ENCODE measurements around the gene VEGFB. TPM values are rescaled to one million over a fixed set of nuclear protein-coding genes. Genes with fewer than 3 reads are reported as not detected.

Gene VEGFB, protein sequence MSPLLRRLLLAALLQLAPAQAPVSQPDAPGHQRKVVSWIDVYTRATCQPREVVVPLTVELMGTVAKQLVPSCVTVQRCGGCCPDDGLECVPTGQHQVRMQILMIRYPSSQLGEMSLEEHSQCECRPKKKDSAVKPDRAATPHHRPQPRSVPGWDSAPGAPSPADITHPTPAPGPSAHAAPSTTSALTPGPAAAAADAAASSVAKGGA
- 17.5 TPM for total RNA-seq

DNA sequence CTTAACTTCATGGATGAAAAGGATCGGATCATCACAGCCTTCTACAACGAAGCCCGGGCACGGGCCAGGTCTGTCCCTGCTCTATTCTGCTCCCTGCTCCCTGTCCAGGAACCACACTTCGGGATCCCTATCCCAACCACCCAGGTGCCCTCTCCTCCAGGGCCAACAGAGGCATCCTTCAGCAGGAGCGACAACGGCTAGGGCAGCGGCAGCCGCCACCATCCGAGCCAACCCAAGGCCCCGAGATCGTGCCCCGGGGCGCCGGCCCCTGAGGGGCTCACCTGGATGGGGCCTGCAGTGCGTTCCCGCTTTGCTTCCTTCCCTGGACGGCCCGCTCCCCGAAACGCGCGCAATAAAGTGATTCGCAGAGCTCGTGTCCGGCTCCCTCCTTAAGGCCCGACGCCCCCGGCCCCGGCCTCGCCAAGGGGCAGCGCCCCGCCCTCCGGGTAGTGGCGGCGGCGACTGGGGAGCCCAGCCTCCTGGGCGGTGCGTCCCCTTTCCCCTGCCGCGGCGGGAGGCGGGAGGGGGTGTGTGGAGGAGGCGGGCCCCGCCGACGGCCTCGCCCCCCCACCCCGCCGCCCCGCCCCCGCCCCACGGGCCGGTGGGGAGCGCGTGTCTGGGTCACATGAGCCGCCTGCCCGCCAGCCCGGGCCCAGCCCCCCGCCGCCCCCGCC lies at the start of gene VEGFB:
Gene VEGFB, plus strand, starts transcription at position 672 of the 674 bp plus-strand sequence. CDS start 250 bp downstream, outside the sequence.

DNA sequence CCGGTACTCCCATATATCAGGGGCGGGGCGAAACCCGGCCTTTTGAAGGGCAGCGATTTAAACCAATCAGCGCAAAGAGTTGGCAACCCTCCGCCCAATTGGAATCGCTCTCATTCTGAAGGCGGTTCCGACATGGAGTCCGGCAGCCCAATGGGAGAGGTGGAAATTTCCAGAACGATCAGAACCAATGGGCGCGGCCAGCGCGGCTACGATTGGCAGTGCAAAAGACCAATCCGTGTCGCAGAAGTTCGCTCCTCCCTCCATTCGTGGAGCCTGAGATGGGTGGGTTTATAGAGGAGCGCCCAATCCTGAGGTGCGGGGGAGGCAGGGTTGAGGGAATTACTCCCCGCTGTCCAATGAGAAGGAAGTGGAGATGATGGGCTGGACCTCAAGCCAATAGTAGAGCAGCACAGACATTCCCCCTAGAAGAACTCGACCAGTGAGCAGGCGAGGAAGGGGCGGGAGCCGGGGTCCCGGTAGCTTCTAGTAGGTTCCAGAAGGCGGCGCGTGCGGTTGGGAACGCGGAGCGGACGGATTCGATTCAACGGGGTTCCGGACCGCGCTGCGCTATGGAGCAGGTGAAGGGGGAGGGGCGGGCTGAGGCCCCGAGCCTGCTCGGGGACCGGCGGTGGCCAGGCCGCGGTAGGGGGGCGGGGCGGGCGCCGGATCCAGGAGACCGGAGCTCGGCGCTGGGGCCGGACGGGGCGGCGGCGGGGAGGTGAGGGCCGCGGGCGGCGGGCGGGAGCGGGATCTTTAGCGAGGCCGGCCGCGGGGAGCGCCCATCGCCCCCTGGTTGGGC lies 48.5 kb upstream of the VEGFB start, which contains the start of gene STIP1:
Gene STIP1, plus strand, starts transcription at position 479 of the 799 bp plus-strand sequence. Its CDS starts 91 bp downstream, at position 570.

DNA sequence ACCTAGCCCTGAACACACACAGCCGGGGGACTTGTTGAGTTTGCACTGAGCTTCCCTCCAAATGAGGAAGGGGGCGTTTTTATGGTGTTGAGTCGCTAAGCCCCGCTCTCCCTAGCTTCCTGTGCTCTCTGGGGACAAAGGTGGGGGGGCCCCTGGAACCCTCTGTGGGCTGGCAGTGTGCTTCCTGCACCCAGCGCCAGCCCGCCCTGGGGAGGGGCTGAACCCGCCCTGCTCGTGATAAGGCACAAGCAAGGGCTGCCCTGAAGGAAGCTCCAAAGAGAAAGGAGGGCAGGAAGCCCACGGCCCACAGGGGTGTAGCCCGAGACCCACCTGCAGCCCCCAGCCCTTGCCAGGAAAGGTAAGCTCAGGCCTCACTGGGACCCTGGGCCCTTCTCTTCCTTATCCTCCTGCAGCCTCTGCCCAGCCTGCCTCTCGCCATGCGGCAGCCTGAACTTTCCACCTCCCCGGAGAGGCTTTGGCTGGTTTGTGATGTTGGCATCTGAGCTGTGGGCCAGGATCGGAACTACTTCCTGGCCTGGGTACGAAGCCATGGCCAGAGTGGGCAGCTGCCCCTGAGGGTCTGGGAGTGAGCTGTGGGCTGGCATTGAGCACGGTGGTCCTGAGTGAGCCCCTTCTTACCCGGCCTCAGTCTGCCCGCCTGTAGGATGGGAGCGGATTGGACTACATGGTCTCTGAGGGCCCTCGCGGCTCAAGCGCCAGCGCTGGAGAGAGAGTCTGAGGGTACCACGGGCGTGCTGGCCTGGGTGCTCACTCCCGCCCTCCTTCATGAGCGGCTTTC lies 27.7 kb upstream of the VEGFB start, which contains the start of gene FERMT3:
Gene FERMT3, plus strand, starts transcription at position 265 of the 799 bp plus-strand sequence. CDS start 644 bp downstream, outside the sequence.

DNA sequence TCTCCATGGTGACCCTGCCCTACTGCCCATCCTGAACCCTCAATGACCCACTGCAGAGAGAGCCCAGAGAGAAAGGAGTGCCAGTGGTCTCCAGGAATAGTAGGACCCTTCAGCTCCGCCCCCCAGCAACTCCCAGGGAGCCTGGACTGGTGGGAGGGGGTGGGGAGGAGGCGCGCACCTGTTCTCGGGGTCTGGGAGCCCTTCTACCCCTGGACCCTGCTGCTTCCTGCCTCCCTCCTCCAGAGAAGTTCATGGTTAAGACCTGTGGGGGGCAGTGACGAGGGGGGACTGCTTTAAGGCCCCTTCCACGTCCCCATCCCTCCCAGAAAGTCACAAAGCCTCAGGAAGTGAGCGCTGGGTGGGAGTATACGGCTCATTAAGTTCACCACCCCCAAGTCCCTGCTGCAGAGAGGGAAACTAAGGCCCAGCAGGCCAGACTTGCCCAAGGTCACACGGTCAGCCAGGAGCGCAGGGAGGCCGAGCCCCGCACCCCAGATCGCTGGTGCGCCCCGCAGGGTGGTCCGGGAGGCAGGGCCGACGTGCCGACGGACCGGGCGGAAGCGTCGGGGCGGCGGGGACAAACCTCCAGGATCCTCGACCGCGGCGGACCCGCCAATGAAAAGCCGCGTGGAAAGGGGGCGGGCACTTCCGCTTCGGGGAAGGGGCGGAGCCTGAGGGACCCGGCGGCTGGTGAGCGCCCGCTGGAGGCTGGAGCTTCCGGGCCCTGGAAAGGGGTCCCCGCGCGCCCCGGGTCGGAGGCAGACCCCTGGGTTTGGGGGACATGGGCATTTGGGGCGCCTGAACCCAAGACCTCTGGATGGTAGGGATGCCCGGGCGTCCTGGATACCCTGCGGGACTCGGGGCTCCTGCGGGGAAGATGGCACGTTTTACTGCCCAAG lies 8.5 kb upstream of the VEGFB start, which contains the start of the genes NUDT22 and TRPT1:
Gene NUDT22, plus strand, starts transcription at position 667 of the 899 bp plus-strand sequence. CDS start 379 bp downstream, outside the sequence.
Gene TRPT1, minus strand, starts transcription at position 579 of the 899 bp plus-strand sequence. Its CDS starts 326 bp downstream, at position 253.

DNA sequence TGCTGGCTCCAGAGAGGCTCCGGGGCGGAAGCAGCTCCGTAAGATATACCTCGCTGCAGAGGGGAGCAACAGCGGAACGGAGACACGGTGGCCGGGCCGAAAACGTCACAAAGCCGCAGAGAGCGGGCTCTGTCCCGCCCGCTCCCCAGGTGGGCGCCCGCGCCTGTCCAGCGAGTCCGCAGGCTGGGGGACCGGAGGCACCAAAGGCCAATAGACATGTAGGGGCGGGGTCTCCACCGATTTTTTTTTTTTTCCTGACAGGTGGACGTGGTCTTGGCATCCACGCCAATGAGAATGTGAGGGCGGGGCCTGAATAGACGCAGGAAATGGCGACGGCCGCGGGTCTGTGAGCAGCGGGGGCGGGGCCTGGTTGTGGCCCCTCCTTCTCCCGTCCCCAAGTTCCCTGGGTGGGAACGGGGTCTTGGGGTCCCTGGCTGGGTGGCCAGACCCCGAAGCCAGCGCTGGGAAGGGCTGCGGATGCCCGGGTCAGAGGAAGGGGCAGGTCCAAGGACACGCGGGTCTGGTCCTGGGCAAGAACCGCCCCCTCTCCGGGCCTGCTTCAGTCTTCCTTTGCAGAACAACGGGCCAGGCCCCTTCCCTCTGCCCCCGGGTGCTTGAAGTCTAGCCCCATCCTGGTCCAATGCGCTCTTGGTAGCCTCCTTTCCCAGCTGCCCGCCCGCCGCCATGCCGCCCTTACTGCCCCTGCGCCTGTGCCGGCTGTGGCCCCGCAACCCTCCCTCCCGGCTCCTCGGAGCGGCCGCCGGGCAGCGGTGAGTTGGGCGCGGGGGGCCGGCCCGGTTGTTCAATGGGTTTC lies 4.0 kb upstream of the VEGFB start, which contains the start of gene DNAJC4:
Gene DNAJC4, plus strand, starts transcription at position 378 of the 814 bp plus-strand sequence. Its CDS starts 307 bp downstream, at position 685.

DNA sequence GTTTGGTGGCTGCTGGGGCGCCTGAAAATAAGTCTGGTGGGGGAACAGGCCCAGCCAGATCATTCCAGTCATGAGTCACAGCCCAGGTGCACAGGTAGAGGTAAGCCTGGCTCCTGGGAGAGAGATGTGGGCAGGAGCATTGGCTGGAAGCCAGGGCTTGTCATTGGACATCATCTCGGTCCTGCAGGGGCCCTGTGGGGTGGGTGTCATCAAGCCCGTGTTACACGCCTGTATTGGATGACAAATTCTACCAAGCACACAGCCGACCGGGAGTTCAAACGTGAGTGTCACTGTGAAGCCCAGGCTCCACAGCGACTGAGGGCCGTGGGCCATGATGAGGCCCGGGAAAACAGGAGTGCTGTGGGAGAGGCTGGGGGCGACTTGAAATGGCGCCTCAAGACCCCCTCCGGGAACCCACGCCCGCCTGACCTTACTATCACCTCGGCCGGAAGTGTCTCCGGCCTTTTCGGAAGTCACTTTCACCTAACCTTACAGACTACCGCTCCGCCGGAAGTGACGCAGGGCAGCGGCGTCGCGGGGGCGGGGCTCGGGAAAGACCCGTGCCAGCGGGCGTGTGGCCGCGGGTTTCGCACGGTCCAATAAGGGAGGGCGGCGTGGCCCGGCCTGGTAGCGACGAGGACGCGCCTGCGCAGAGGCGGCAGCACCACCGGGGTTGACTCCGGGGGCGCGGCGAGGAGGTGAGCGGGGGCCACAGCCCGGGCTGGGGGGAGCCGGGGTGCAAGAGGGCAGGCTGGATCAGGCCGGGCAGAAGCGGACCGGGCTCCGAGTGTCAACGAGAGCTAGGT lies 6.3 kb downstream of the VEGFB start, which contains the start of gene FKBP2:
Gene FKBP2, plus strand, starts transcription at position 661 of the 806 bp plus-strand sequence. CDS start 1,293 bp downstream, outside the sequence.

DNA sequence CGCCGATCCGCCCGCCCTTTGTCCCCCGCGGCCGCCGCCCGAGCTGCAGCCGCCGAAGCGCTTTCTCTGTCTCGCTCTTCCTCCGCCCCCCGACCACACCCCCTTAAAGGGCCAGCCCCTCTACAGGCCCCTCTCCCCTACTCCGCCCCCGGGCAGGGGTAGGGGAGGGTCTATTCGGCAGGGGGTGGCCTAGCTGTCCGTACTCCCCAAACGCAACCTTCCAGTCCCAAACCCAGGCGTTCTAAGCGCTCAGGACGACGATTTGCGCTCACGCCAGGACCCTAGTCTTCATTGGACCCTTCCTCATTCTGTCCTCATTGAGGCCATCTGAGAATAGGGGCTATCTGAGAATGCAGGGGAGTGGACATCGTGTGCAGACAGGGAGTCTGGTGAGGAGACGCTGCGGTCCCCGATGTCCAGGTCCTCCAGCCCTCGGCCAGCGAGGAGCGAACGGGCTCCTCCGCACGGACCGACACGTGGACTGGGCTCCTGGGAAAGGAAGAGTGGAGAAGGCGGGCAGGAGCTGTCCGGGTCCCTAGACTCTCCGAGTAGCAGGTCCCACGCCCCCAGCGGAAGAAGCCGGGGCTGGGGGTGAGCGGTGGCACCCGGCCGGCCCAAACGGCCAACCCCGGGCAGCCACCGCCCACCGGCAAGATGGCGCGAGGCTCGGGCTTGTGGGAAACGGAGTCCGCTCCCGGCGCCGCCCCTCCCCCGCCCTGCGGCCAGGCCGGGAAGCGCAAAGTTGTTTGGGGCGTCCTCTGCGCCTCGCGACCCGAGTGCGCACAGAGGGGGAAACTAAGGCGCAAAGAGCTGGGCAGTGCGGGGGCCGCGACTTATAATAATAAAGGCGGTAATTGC lies 12.7 kb downstream of the VEGFB start, which contains the start of gene PPP1R14B:
Gene PPP1R14B, minus strand, starts transcription at position 73 of the 858 bp plus-strand sequence. CDS start 270 bp downstream, outside the sequence.

DNA sequence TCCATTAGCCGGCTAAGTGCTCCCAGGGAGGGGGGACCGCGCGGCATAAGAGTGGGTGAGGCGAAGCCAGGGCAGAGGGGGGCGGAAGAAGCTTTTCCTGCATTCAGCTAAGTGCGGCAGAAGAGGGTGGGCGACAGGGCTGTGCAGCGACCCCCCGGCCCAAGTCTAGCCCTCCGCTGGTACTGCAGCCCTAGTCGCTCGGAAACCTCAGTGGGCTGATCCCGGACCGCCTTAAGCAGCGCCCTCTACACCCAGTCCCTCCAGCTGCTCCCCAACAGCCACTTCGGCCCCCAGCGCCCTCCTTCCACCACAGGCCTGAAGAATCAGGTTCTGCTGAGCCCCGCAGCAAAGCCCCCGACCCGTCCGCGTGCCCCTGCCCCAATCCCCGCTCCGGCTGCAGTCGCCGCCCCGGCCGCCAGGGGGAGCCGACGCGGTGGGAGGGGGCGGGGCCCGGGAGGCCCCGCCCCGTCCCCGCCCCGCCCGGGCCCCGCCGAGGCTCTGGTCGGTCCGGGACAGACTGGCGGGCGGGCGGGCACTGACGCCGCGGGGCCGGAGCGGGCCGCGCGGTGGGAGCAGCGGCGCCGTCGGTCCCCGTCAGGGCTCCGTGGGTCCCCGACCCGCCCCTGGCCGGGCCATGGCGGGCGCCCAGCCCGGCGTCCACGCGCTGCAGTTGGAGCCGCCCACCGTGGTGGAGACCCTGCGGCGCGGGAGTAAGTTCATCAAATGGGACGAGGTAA lies 16.8 kb downstream of the VEGFB start, which contains the start of gene PLCB3:
Gene PLCB3, plus strand, starts transcription at position 515 of the 737 bp plus-strand sequence. Its CDS starts 120 bp downstream, at position 635.

DNA sequence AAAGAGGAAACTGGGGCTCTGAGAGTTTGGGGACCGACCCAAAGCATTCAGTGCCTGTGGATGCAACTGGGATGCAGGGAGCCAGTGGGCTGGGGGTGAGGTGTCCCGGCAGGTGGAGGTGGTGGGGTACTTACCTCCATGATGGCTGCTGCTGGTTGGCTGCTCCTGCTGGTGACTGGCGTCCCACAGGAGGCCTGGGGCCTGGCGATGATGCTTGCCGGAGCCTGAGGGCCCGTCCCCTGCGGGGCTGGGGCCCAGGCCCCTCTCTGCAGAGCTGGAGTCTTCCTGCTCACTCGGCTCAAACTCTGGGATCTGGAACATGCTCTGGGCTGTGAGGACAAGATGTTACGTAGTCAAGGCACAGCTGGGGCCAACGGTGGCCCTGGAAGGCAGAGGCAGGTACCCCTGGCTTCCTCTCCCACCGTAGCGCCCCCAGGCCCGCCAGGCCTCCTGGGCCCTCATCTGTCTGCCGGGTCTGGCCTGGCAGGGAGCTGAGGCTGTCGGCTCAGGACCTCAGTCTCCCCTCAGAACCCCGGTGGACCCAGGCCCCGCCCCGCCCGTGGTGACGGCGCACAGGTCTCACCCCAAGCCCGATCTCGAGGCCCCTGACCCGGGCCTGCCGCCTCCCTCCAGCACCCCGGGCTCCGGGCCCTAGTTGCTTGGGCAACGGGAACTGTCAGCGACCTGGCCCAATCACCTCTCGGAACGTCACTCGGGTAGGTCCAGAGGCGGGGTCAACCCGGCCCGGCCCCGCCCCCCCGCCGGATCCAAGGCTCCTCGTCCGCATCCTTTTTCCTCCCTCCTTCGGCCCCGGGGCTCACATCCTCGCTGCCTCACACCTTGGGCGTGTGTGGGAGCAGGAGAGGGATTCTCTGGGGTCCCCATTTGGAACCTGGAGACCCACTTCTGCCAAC lies 49.9 kb downstream of the VEGFB start, which contains the start of gene BAD:
Gene BAD, minus strand, starts transcription at position 618 of the 914 bp plus-strand sequence. Its CDS starts 297 bp downstream, at position 321.

DNA sequence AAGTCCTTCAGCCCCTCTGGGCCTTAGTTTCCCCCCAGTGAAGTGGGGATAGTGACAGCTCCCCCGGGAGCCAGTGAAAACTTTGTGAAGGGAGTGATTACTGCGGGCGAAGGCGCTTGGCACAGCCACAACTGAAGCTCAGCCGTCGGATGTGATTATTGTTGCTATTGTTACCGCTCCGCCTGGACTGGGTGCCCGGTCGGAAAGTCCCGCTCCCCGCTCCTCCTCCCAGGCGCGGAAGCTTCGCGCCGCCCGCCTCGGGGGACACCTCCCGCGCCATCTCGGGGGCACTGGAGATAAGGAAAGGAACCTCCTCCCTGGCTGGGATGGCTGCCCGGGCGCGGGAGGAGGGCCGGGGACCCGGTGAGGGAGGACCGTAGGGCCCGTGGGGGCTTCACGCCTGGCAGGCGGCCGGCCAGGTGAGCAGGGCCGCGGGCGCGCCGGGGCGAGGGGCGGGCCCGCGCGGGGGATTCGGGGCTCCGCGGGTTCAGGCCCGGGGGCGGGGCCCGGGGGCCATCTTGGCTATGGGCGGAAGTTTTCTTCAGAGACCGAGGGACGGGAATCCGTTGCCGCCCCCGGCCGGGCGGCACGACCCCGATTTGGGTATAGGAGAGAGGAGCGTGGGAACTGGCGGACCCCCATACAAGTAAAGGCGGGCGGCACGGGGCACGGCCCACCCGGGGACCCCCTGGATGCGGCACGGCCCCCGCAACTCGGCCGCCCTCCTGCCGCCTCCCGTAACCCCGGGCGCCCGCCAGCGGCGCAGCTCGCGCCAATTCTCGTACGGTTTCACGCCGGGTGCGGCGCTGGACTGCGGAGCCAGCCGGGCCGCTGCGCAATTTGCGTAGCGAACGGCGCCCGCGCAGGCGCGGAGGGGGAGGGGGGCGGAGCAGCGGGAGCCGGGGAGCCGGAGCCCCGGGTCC lies 50.8 kb downstream of the VEGFB start, which contains the start of gene GPR137:
Gene GPR137, plus strand, starts transcription at position 887 of the 923 bp plus-strand sequence. CDS start 677 bp downstream, outside the sequence.

